Bone marrow (tissue), 2 donors: ENCODE measurements around the gene SHISA7.

Experiments used
- DNase-seq, 2 donors: peaks; one replicate each; lab custom pipeline; 2025; lab: John Stamatoyannopoulos, UW

Gene SHISA7

DNA sequence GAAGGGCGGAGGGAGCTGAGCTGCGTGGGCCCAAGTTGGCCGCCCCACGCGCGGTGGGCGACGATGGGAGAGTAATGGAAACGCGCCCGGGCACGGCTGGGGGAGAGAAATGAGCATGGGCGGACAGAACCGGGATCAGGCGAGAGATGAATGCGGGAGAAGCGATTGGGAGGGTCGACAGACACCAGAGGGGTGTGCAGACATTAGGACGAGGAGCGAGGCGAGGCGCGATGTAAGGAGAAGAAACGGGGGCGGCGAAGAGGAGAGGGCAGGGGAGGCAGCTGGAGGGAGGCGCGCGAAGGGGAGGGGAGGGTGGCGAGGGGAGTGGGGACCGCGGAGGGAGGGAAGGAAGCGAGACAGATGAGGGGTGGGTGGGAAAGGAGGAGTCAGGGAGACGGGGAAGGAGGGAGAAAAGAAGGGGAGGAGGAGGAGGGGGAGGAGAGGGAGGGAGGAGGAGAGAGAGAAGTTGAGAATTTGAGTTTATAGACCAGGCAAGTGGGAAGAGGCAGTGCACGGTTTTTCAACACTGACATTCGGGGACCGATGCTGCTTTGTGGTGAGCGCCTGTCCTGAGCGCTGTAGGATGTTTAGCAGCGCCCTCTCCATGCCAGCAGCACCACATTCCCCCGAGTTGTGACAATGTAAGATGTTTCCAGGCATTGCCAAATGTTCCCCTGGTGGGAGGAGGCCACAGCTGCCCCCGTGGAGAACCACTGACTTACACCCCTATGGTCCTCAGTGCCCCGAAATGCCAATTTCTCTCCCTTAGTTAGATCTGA lies at the start of gene SHISA7:
Gene SHISA7, minus strand, starts transcription at position 256 of the 779 bp plus-strand sequence. CDS start 437 bp downstream, outside the sequence.
- DNase-seq: no peak

DNA sequence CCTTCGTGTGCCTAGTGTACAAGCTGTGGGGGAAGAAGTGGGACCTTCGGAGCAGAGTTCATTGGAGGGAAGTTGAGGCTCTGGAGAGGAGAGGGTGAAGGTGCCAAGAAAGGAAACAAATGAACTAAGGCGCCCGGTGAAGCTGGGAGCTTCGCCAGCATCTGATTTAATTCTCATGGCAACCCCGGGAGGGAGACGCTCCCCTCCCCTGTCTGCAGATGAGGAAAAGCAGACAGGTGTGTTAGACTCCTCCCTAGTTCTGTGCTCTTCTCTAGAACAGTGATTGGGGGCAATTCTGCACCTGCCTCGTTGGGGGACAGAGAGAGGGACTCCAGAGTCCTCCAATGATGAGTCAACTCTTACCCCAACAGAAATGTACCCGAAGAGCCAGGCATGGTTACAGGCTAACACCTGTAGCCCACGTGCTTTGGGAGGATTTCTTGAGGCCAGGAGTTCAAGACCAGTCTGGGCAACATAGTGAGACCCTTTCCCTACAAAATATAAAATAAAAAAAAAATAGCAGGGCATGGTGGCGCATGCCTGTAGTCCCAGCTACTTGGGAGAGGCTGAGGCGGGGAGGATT lies 49.4 kb upstream of the SHISA7 start:
- no peak for DNase-seq

DNA sequence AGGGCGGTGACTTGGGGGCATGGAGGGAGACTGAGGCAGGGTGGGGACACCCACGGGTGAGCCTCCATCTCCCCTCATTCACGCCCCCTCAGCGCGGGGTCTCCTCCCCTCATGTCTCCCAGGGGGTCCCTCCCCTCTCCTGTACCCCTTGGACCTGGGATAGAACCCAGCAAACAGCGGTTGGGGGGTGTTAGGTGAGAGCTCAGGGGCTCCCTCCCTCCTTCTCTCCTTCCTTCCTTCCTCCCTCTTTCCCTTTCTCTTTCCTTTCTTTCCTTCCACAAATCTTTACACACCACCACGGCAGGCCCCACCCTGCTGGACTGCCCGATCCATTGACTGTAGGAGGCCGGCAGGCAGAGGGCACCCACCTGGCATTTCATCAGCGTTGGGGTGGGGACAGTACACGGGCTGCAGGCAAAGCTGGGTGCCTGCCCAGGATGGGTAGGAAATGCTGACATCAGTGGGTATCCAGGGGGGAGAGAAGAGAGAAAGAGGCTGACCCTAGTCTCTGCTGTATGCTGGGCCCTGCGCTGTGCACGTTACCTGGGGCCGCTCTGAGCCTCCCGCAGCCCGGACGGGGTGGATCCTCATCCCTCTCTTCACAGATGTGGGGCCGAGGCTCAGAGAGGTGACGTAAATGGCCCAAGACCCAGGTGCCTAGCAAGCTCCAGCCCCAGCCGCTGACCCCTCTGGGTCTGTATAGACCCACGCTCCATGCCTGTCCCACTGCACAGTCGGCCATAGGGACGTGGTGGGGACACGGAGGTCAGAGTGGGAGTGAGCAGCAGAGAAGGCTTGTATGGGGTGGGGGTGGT lies 48.7 kb upstream of the SHISA7 start:
- no peak for DNase-seq

DNA sequence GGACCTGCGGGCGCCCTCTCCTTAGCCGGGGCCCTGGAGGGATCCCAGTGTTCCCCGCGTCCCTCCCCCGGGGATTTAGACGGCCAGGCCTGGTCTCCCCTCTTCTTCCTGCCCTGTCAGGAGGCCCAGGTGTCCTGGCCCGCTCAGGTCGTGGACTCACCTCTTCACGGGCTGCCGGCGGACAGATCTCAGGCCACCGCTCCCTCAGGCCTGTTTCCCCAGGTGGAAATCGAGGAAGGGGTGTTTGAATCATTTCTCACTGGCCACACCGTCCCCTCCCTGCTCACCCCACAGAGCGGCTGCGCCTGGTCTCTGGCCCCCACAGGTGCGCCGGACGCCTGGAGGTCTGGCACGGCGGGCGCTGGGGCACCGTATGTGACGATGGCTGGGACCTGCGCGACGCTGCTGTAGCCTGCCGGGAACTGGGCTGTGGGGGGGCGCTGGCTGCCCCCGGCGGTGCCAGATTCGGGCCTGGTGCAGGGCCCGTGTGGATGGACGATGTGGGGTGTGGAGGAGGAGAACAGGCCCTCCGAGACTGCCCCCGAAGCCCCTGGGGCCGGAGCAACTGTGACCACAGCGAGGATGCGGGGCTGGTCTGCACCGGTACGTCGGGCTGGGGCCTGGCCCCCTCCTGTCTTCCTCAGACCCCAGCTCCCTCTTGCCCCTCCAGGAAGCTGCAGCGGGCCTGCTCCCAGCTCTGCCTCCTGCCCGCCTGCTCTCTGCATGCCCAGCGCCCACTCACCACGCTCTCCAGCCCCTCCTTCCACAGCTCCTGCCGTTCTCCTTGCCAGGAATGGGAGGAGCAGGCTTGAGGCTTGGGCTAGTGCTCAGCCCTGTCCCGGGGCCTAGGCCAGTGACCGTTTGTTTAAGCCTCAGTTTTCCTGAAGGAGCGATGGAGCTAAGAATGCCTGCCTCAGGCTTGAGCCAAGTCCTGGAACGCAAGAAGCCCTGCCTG lies 47.7 kb upstream of the SHISA7 start:
- DNase-seq: no peak

DNA sequence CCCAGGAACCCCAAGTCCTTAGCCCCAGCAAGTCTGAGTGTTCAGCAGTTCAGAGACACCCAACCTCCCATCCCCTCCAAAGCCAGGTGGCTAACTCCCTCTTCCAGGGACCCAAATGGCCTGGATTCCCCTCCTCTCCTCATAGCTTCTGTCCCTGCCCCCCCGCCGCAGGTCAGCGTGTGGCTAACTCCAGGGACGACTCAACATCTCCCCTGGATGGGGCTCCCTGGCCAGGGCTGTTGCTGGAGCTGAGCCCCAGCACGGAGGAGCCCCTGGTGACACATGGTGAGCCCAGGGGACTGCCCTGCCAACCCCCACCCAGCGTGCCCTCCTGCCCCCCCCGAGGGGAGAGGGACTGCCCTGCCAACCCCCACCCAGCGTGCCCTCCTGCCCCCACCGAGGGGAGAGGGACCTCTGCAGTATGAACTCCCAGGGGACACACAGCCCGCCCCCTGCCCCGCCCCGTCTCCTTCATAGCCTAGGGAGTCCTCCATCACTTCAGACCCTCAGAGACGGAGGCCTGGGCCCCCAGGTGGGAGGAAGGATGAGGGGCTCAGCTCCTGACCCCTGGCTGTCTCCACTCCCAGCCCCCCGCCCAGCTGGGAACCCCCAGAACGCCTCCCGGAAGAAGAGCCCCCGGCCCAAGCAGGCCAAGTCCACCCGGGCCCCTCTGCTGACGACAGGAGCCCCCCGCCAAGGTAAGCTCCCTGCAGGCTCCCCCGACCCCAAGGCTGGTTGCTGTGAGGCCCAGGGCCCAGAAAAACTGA lies 46.8 kb upstream of the SHISA7 start:
- no peak for DNase-seq

DNA sequence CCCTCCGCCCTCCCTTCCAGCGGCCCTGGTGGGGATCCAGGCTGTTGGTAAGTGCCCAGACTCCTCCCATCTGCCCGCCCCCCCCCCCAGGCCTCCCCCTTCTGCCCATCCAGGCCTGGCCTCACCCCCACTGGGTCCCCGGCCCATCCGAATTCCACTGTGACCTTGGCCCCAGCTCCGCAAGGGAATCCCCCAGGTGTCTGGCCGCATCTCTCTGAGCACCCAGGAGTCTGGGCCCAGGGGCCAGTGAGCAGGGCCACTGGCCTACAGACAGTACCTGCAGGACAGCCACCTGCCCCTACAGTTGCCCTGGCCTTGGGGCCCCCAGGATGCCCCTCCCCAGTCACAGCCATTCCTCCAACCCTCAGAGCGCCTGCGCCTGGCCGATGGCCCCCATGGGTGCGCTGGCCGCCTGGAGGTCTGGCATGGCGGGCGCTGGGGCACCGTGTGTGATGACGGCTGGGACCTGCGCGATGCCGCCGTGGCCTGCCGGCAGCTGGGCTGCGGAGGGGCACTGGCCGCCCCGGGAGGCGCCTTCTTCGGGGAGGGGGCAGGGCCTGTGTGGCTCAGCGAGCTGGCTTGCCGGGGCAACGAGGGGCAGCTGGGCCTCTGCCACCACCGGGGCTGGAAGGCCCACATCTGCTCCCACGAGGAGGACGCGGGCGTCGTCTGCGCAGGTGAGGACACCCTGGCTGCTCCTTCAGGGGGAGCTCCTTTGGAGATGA lies 46.0 kb upstream of the SHISA7 start:
- no peak for DNase-seq

DNA sequence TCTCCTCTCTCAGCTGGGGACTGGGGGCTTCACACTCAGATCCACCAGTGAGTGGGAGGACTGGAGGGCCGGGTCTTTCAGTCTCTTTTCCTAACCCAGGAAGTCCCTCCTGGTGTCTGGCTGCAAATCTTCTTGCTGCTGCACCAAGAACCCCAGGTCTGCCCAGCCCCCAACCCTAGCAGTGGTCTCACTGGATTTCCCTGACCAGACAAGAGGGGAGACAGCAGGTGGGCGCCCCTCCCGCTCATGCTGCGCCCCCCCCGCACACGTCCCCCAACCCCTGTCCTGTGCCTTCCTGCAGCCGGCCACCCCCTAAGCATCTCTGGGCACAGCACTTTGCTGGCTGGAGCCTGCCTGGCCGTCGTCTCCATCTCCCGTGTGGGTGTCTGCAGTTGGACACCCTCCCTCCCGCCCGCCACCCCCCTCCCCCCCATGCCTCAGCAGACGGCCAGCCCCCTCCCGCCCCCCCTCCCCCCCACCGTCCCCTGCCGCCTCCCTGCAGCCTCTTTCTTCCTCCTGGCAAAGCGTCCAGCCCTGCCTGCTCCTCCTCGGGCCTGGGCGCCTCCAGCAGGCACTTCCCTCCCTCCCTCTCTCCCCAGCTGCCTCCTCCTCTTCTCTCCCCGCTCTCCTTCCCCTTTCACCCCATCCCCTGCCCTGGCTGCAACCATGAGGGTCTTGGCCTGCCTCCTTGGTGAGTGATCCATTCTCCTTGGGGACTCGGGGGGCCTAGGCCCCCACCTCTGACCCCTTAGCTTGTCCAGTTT lies 45.0 kb upstream of the SHISA7 start, which contains the start of gene SSC5D:
Gene SSC5D, plus strand, starts transcription at position 513 of the 764 bp plus-strand sequence. Its CDS starts 154 bp downstream, at position 667.
- no peak for DNase-seq

DNA sequence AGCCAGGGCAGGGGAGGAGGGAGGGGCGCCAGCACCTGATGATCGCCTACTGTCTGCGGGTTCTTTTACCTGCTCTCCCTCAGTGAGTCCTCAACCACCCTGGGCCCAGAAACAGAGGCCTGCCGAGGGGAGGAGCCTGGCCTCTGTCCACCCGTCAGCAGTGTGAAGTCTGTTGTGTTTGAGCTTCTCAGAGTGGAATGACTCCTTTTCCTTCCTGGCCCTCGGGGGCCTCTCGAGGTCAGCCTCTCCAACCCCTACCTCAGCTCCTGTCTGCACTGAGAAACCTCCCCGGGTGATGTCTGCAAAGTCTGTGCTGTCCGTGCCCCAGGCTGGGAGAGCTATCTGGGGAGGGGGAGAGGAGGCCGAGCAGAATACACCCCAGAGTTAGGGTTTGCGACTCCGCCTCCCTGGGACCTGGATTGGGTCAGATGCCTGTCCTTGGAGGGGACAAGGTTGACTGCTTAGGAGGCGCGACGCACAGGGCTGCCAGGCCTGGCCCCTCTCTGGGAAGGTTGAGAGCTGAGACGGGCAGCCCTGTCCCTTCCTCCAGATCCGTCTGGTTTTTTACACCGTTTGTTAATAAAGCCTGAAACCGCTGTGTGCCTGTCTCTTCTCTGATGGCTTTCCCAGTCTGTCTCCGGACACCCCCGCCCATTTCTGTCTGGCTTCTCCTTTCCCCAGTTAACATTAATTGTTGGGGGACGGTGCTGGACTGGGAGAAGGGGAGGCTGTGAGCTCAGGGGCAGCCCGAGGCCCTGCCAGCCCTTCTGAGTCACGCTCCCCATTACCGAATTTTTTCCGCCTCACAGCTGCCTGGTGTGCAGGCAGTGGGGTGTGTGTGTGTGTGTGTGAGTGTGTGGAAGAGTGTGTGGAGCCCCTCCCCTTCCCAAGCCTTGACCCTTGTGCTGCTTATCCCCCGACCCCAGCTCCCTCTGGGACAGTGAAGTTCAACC lies 44.1 kb upstream of the SHISA7 start:
- DNase-seq: no peak

DNA sequence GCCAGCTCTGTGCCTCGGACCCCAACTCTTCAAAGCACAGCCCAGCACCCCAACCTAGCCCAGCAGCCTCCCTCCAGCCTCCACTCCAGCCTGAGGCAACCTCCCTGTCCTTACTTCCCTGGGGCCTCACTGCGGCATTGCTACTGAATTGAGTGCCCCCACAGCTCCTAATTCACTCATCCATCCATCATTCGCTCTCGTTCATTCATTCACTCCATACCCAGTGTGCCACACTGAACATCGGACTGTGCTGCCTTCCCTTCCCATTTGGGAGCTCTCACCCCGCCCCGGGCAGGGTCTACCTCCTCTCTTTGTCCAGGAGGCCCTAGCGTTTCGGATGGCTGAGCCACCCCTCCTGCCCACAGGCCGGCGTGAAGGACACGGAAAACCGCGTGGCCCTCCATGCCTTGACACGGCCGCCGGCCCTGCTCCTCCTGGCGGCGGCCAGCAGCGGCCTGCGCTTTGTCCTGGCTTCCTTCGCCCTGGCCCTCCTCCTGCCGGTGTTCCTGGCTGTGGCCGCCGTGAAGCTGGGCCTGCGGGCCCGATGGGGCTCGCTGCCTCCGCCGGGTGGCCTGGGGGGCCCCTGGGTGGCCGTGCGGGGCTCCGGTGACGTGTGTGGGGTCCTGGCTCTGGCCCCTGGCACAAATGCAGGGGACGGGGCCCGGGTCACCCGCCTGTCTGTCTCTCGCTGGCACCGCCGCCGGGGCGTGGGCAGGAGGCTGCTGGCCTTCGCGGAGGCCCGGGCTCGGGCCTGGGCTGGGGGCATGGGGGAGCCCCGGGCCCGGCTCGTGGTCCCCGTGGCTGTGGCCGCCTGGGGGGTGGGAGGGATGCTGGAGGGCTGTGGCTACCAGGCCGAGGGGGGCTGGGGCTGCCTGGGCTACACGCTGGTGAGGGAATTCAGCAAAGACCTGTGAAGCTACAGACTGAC lies 43.2 kb upstream of the SHISA7 start:
- no peak for DNase-seq

DNA sequence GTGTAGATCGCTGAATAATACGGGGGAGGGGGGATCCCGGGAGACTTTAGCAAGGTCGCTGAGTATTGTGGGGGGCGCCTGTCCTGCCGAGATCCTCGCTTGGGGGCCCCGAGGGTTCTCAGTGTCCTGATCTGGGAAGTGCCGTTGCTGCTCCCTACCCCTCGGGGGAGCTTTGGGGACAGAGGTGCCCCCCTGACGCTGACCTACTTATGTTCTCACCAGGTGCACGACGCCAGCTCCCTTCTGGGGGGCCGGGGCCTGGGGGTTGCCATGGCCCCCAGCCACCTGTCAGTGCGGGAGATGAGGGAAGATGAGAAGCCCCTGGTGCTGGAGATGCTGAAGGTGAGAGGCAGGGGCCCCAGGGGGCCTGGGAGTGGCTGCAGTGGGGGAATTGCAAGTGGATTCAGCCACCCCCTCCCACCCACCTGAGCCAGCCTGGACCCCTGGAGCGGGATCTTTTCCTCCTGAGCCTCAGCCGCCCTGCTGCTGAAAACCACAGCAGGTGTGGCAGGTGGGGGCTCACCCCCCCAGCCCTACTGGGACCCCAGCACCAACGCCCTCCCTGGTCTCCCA lies 42.4 kb upstream of the SHISA7 start:
- no peak for DNase-seq

DNA sequence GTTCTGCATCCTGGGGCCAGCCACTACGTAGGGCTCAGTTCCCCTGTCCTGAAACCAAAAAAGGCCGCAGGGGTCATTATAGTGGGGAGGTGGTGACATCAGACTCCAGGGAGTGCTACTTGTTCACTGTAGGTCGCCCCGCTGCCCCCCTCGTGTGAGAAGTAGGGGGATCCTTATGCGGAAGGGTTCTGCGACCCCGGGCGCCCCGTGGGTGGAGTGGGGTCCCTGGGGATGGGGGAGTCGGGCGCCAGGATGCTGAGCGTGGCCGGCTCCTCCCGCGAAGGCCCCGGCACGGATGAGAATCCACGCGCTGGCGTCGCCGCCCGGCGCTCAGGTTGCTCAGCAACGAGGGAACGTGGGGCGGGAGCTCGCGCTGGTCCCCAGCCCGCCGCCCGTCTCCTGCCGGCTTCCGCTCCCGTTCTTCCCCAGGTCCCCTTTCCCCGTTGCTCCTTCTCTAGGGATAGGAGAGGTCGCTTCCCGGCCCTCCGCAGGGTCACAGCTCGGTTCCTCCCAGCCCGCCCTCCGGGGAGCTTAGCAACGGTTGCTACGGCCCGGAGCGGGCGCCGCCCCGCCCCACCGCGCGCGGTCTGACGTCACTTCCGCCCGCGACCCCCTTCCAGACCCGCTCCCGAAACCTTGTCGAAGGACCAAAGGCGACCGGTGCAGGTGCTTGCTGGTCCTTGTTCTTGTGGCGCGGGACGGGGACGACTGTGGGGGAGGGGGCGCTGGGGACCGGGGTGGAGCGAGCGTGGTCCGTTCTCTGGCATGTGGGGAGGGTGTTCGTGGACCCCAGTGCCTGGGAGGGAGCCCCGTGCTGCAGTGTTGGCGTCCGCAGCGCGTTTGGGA lies 41.7 kb upstream of the SHISA7 start, which contains the start of gene NAT14:
Gene NAT14, plus strand, starts transcription at position 596 of the 846 bp plus-strand sequence. CDS start 521 bp downstream, outside the sequence.
- peak in 1 of 2 donors; percentile 17 for DNase-seq

DNA sequence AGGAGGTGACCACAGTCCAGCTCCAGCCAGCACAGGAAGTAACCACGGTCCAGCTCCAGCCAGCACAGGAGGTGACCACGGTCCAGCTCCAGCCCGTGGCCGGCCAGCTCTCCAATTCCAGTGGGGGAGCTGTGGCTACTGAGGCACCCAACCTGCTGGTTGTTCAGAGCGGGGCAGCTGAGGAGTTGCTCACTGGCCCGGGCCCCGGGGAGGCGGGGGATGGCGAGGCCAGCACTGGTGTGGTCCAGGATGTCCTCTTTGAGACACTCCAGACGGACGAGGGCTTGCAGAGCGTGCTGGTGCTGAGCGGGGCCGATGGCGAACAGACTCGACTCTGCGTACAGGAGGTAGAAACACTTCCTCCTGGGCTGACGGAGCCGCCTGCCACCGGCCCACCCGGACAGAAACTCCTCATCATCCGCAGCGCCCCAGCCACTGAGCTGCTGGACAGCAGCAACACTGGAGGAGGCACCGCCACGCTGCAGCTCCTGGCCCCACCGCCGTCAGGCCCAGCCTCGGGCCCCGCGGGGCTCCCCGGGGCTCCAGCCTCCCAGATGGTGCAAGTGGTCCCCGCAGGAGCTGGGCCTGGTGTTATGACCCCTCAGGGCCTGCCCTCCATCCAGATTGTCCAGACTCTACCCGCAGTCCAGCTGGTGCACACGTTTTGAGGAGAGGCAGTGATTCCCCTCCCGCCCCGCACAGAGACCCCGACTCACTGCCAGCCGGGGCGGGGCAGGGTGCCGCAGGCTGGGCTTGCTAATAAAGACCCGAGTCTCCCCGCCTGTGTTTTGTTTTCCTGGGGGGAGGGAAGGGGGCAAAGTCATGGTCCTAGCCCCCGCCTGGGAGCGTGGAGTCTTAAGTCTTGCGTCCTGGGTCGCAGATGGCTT lies 40.8 kb upstream of the SHISA7 start:
- DNase-seq: no peak

DNA sequence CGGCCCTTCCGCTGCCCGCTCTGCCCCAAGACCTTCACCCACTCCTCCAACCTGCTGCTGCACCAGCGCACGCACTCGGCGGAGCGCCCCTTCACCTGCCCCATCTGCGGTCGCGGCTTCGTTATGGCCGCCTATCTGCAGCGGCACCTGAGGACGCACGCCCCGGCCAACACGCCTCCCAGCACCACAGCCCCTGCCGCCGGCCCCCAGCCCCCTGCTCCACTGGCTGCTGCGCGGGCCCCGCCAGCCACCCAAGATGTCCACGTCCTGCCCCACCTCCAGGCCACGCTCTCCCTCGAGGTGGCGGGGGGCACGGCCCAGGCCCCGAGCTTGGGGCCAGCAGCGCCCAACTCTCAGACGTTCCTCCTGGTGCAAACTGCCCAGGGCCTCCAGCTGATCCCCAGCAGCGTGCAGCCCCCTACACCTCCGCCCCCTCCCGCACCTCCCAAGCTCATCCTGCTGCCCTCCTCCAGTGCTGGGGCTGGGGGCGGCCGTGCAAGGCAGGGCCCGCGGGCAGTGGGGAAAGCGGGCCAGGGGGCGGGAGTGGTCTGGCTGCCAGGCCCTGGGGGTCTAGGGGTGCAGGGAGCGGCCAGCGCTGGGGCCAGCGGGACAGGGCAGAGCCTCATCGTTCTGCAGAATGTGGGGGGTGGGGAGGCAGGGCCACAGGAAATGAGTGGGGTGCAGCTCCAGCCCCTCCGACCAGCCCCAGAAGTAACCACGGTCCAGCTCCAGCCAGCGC lies 40.0 kb upstream of the SHISA7 start:
- DNase-seq: no peak
